Ureter (tissue), 1 donor: Measurements from ENCODE around the gene PTRH1. TPM values are rescaled to one million over a fixed set of nuclear protein-coding genes. Genes with fewer than 3 reads are reported as not detected.

Source experiments
- DNase-seq: peaks from one replicate; pipeline ENCODE4 v3.0.0-alpha.2; 2020; ENCODE audit warnings: low spot score
- total RNA-seq: library from RNA; stranded (reverse); gene quantifications from one replicate; pipeline ENCODE4 v1.2.4, GENCODE V29; 2023
- donor health status: DM: yes; HTN: yes; CAD: no.

Gene PTRH1
- total RNA-seq, 1 donor from 2014 or later = 12.5 TPM

- DNase-seq = no peak
Measured at GRCh38 chr9:127741831-127742434, 26.5 kb upstream of the PTRH1 start.

- DNase-seq = no peak
Measured at GRCh38 chr9:127739614-127740330, 24.3 kb upstream of the PTRH1 start.

GRCh38 chr9:127738666-127739065 lies 23.2 kb upstream of the PTRH1 start:
- no peak for DNase-seq

GRCh38 chr9:127735530-127736185 lies 20.2 kb upstream of the PTRH1 start:
- DNase-seq = no peak

GRCh38 chr9:127734747-127735529 lies 19.5 kb upstream of the PTRH1 start, which contains the start of gene TOR2A:
Gene TOR2A (minus strand): TSS chr9:127735294. CDS start chr9:127735270, 24 bp downstream.
- DNase-seq = peak; percentile 97

- no peak for DNase-seq
Measured at GRCh38 chr9:127734247-127734746, 18.8 kb upstream of the PTRH1 start.

GRCh38 chr9:127733614-127734013 lies 18.2 kb upstream of the PTRH1 start:
- DNase-seq = no peak

- peak; percentile 39 for DNase-seq
Measured at GRCh38 chr9:127732444-127732843, 17.0 kb upstream of the PTRH1 start.

GRCh38 chr9:127731938-127732337 lies 16.5 kb upstream of the PTRH1 start:
- DNase-seq = no peak

GRCh38 chr9:127730799-127731410 lies 15.4 kb upstream of the PTRH1 start:
- no peak for DNase-seq

GRCh38 chr9:127730262-127730661 lies 14.8 kb upstream of the PTRH1 start:
- no peak for DNase-seq

- no peak for DNase-seq
Measured at GRCh38 chr9:127729522-127730256, 14.2 kb upstream of the PTRH1 start.

- DNase-seq = no peak
Measured at GRCh38 chr9:127728808-127729207, 13.3 kb upstream of the PTRH1 start.

- DNase-seq = no peak
Measured at GRCh38 chr9:127726871-127727270, 11.4 kb upstream of the PTRH1 start.

- no peak for DNase-seq
Measured at GRCh38 chr9:127724012-127724411, 8.5 kb upstream of the PTRH1 start.

- no peak for DNase-seq
Measured at GRCh38 chr9:127723444-127723843, 8.0 kb upstream of the PTRH1 start.

- DNase-seq = no peak
Measured at GRCh38 chr9:127723013-127723412, 7.5 kb upstream of the PTRH1 start.

- no peak for DNase-seq
Measured at GRCh38 chr9:127722055-127722745, 6.7 kb upstream of the PTRH1 start.

- no peak for DNase-seq
Measured at GRCh38 chr9:127721391-127721821, 5.9 kb upstream of the PTRH1 start.

GRCh38 chr9:127720865-127721227 lies 5.4 kb upstream of the PTRH1 start:
- DNase-seq = no peak
